Renal pelvis (tissue), 4 donors: ENCODE results near the gene PRAF2. TPM values are rescaled to one million over a fixed set of nuclear protein-coding genes. Genes with fewer than 3 reads are reported as not detected.

ENCODE experiments used
- DNase-seq: peaks from one replicate; pipeline ENCODE4 v3.0.0-alpha.2; 2013
- polyA plus RNA-seq, 3 donors: library from polyadenylated mRNA; unstranded; fragments of 120-200 nt; gene quantifications; one replicate each; pipeline ENCODE4 v1.2.1, GENCODE V29; 2013; ENCODE audit not compliant: insufficient read length in 3 of 3

PRAF2 gene
- polyA plus RNA-seq, 3 donors, result 37.1 to 44.2 (median 39.6) TPM

DNA sequence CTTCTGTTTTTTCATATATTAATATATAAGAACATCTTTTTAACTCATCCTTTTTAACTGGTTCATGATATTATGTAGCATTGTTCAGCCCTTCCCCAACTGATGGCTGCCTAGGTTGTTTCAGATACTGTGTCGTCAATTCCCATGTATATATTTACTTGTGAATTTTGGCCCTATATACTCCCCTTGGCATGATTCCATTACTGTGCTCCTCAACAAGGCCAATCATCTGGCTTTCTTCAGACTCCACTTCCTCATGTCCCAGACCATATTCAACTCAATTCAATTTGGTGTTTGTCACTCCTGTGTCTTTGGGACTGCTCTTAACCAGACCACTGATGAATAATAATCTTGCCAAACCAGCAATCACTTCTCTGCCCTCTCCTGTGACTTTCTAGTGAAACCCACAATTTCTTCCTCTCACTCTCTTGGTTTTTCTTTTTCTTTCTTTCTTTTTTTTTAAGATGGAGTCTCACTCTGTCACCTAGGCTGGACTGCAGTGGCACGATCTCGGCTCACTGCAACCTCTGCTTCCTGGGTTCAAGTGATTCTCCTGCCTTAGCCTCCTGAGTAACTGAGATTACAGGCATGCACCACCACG is 8.6 kb upstream of the PRAF2 start:
- DNase-seq, result no peak

- peak; percentile 72 for DNase-seq
Measured at GRCh38 chrX:49079489-49080428, 6.0 kb upstream of the PRAF2 start, which contains the start of gene WDR45. WDR45 (minus strand) TSS chrX:49079887; CDS start chrX:49078095, 1,792 bp downstream.

DNA sequence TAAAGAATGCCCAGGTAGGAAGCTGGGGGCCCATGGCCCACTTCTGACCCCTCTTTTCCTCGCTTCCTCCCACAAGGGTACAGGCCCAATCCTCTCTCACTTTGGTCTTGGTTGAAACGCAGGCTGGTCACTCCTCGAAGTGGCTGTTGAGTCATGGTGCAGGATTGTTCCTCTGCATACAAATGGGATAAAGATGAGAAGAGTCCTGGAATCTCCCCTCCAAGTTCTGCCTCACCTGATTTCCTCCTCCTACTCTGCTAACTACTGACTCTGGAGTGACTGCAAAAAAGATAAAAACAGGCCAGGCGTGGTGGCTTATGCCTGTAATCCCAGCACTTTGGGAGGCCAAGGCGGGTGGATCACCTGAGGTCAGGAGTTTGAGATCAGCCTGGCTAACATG is 4.1 kb upstream of the PRAF2 start:
- no peak for DNase-seq

- DNase-seq, result no peak
Measured at GRCh38 chrX:49075347-49075746, 1.5 kb upstream of the PRAF2 start.

GRCh38 chrX:49072712-49073095 is 1.1 kb downstream of the PRAF2 start:
- DNase-seq, result no peak

DNA sequence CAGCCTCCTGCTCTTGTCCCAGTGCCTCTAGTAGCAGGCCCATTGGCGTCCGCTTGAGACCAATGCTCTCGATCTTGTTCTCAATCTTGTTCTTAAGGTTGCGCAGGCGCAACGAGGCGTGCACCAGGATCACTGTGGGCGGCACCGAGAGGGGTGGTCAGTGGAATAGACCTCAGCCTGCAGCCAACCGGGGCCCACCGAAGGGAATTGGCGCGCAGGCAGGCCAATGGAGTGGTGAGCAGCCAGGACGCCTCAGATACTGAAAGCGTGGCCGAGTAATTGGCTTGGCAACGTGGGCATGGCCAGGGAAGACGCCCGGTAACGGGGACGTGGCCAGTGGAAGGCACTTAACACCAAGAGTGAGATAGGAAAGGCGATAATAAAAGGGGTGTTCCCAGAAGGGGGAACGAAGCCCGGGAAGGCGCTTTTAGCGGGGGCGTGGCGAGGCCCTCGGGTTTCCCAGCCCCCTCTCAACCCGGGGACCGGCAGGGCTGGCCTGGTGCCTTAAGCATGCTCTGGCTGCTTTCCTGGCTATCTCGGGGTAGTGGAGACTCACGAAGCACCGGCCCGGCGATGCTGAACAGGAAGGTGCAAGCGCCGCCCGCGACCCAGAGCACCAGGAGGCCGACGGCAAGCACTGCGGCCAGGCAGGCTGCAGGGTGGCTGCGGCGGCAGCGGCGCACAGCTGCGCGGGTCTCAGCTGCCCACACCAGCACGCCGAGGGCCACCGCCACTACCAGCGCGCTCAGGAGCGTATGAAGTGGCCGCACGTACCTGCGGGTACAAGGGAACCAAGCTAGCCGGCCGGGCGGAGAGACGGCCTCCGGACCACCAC is 1.7 kb downstream of the PRAF2 start:
- DNase-seq, result peak; percentile 76

GRCh38 chrX:49070988-49071387 is 2.8 kb downstream of the PRAF2 start:
- DNase-seq, result no peak

DNA sequence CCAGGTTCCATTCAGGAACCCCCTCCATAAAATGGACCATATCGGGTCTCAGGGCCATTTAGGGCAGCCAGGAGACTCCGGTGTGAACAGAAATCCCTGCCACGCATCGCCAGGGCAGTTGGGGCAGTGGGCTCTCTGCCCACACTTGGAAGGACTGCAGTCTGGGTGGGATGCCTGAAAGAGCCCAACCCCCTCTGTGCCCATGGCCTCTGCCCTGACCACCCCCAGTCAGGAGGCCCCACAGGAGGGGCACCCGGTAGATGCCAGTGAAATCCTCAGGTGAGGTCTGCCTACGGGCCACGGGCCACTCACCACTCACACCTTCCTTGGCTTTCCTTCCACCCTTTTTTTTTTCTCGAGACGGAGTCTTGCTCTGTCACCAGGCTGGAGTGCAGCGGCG is 4.8 kb downstream of the PRAF2 start:
- DNase-seq, result no peak

DNA sequence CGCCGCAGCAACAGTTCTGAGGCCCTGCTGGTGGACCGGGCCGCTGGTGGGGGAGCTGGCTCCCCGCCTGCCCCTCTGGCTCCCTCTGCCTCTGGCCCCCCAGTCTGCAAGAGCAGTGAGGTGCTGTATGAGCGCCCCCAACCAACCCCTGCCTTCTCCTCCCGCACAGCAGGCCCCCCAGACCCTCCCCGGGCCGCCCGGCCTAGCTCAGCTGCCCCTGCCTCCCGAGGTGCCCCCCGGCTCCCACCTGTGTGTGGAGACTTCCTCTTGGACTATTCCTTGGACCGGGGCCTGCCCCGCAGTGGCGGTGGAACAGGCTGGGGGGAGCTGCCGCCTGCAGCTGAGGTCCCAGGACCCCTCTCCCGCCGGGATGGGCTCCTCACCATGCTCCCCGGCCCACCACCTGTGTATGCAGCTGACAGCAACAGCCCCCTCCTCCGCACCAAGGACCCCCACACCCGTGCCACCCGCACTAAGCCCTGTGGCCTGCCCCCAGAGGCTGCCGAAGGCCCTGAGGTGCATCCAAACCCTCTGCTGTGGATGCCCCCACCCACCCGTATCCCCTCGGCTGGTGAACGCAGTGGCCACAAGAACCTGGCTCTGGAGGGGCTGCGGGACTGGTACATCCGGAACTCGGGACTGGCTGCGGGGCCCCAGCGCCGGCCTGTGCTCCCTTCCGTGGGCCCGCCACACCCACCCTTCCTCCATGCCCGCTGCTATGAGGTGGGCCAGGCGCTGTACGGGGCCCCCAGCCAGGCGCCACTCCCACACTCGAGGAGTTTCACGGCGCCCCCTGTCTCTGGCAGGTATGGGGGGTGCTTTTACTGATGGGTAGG is 6.3 kb downstream of the PRAF2 start:
- no peak for DNase-seq

- DNase-seq, result no peak
Measured at GRCh38 chrX:49066690-49067089, 7.1 kb downstream of the PRAF2 start.

GRCh38 chrX:49066278-49066677 is 7.5 kb downstream of the PRAF2 start:
- no peak for DNase-seq

- DNase-seq, result no peak
Measured at GRCh38 chrX:49064735-49065134, 9.1 kb downstream of the PRAF2 start.

- no peak for DNase-seq
Measured at GRCh38 chrX:49064303-49064702, 9.5 kb downstream of the PRAF2 start.

DNA sequence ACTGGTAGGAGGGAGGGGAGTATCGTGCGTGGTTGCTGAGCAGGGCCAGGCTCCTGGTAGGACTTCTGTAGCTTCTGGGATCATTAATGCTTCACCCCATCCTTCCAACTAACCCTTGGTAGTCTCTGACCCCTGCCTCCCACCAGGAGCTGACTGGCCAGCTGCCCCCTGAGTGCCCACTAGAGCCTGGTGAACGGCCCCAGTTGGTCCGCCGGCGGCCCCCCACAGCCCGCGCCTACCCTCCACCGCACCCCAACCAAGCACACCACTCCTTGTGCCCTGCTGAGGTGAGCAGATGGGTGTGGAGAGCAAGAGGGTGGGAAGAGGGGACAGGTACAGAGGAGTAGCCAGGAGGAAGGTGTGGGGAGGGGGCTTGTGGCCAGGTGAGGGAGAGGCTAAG is 10.1 kb downstream of the PRAF2 start:
- no peak for DNase-seq

DNA sequence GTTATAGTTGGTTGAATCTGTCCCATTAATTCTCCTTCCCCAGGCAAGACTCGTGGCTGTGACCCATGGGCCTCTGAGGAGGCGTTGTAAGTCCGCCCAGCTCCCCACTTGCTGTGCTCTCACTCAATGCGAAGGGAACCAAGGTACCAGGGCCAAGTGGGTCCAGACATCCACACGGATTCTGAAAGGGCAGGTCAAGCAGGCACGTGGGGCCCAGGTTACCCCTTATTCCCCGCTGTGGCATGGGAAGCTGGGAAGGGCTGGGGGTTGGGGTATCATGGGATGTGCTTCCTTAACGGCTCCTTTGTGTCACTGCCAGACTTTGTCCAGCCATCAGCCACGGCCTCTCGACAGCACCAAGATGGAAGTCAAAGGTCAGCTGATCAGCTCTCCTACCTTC is 11.9 kb downstream of the PRAF2 start:
- DNase-seq, result no peak

DNA sequence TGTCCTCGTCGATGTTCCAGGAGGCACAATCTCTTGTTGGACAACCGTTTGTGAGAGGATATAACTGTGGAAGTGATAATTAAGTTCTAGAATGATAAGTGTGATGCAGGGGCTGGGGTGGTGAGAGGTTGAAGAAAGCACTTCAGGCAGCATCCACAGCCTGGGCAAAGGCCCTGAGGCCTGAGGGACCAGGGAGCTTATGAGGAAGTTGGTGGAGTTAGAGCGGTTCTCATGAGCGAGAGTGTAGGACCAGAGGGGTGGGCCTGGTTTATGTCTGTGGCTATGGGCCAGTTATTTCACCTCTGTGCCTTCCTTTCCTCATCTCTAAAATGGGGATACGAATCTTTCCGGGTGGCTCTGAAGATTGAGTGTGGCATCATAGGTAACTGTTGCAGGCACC is 12.3 kb downstream of the PRAF2 start:
- DNase-seq, result no peak

GRCh38 chrX:49060914-49061313 is 12.9 kb downstream of the PRAF2 start:
- no peak for DNase-seq

DNA sequence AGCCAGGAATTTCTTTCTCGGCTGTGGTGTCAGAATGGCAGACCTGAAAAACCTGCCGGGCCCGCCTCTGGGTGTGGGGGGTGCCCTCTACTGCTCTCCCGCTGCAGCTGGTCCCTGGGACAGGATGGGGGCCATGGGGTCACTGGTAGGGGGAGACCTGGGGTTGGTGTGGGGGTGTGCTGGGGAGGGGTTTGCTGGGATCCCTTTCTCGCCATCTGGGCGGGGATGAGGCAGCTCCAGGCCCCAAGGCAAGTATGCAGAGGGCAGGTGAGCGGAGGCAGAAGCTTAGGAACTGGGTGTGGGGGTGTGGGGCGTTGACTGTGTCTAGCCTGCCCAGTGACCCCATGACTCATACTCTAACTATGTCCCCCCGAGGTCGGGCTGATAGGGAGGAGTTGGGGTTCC is 14.1 kb downstream of the PRAF2 start:
- DNase-seq, result no peak

DNA sequence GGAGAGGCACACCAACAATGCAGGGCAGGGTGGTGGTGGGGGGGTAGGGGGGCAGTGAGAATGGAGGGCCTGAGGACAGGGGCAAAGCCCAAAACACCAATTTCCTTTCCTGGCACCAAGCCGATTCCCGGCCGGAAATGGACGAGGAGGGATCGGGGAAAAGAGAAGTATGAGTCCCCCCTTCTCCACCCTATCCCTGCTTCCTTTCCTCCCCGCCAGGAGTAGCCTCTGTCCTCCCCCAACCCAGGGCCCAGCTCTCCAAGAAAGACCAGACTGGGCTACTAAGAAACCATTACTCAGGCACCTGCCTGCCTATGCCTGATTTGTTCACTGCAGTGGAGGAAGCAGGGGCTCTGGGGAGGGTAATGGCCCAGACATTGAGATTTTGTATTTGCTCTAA is 14.6 kb downstream of the PRAF2 start:
- no peak for DNase-seq

- no peak for DNase-seq
Measured at GRCh38 chrX:49058794-49059193, 15.0 kb downstream of the PRAF2 start, which contains the start of gene CCDC120. CCDC120 (plus strand) TSS chrX:49058999; CDS start chrX:49062042, 3,043 bp downstream.

GRCh38 chrX:49054073-49054762 is 19.6 kb downstream of the PRAF2 start:
- DNase-seq, result no peak
